ENCODE data around the gene ZSWIM1. TPM values are rescaled to one million over a fixed set of nuclear protein-coding genes. Genes with fewer than 3 reads are reported as not detected.

ZSWIM1 gene
- total and polyA plus RNA-seq, 2 of the 13 experiments (the other 11 are each of a cell fraction or from before 2014, with no cell fraction given): 9.5 to 11.7 TPM

DNA sequence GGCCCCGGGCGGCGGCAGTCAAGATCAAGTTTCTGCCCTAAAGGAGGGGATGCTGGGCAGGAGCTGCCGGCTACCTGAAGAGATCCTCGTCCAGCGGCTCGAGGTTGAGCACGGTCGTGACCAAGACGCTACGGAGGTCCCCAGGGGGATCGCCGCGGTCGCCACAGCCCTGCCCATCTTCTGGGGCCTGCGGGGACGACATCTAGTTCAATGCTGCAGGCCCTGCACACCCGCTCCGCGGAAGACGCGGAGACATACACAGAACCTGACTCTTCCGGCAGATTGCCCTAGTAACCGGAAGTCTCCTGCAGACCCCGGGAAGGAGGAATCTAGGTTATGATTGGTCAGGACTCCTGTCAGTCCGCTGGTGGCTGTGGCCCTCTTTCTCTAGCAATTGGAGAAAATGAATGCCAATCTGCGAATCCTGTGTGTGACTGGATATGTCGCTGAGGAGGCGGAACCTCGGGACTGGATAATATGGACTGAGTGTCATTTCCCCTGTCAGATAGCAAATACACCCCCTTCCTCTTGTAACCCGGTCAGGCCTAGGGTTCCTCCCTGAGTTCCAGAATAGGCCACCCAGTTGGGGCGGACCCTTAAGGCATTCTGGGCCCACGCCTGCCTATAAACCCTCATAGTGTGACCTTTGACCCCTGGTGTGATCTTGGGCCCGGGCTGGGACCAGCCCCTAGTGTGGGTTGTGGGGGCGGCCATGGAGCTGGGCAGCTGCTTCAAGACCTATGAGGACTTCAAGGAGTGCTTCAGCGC lies 23.7 kb upstream of the ZSWIM1 start, which contains the start of the genes ACOT8 and ZSWIM3 (continued):
- TF ChIP-seq, protein P1, sequence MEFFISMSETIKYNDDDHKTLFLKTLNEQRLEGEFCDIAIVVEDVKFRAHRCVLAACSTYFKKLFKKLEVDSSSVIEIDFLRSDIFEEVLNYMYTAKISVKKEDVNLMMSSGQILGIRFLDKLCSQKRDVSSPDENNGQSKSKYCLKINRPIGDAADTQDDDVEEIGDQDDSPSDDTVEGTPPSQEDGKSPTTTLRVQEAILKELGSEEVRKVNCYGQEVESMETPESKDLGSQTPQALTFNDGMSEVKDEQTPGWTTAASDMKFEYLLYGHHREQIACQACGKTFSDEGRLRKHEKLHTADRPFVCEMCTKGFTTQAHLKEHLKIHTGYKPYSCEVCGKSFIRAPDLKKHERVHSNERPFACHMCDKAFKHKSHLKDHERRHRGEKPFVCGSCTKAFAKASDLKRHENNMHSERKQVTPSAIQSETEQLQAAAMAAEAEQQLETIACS (CRISPR knock-in tag; IDR thresholded peaks at IDR 0.05): no peak
- TF ChIP-seq, protein P2, sequence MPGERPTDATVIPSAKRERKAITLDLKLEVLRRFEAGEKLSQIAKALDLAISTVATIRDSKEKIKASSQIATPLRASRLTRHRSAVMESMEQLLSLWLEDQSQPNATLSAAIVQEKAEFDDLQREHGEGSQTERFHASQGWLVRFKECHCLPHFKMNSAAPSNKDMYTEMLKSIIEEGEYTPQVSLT (CRISPR knock-in tag; IDR thresholded peaks at IDR 0.05; ENCODE audit: borderline replicate concordance, low read depth): no peak
- TF ChIP-seq MTA1 (CRISPR knock-in tag; IDR thresholded peaks at IDR 0.05; ENCODE audit: borderline replicate concordance) (no peak), KAT8 (CRISPR knock-in tag; IDR thresholded peaks at IDR 0.05) (peak; percentile 99), MTA3 (CRISPR knock-in tag; IDR thresholded peaks at IDR 0.05) (no peak), ZNF33B (CRISPR knock-in tag; IDR thresholded peaks at IDR 0.05) (peak; percentile 33), KLF9 (CRISPR knock-in tag; IDR thresholded peaks at IDR 0.05; ENCODE audit: low read depth) (no peak; the same call in 1 of the 2 replicates), BRD4 (CRISPR knock-in tag; IDR thresholded peaks at IDR 0.05) (no peak; the same call in 1 of the 2 replicates), ZC3H13 (CRISPR knock-in tag; IDR thresholded peaks at IDR 0.05) (no peak), ZNF207 (IDR thresholded peaks at IDR 0.05; ENCODE audit: borderline replicate concordance) (no peak), SPEN (CRISPR knock-in tag; IDR thresholded peaks at IDR 0.05; ENCODE audit: low read depth) (peak; percentile 92), RFX1 (IDR thresholded peaks at IDR 0.05) (peak; percentile 26; the same call in 1 of the 2 replicates), REPIN1 (CRISPR knock-in tag; IDR thresholded peaks at IDR 0.05; ENCODE audit: borderline replicate concordance, low read depth) (peak; percentile 81), RFX5 (IDR thresholded peaks at IDR 0.05; ENCODE audit: low read depth, low read length) (no peak), ZNF350 (CRISPR knock-in tag; IDR thresholded peaks at IDR 0.05; ENCODE audit: borderline replicate concordance, low read depth) (peak; percentile 92)
- TF ChIP-seq, protein P3, sequence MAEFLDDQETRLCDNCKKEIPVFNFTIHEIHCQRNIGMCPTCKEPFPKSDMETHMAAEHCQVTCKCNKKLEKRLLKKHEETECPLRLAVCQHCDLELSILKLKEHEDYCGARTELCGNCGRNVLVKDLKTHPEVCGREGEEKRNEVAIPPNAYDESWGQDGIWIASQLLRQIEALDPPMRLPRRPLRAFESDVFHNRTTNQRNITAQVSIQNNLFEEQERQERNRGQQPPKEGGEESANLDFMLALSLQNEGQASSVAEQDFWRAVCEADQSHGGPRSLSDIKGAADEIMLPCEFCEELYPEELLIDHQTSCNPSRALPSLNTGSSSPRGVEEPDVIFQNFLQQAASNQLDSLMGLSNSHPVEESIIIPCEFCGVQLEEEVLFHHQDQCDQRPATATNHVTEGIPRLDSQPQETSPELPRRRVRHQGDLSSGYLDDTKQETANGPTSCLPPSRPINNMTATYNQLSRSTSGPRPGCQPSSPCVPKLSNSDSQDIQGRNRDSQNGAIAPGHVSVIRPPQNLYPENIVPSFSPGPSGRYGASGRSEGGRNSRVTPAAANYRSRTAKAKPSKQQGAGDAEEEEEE (CRISPR knock-in tag; IDR thresholded peaks at IDR 0.05; ENCODE audit: borderline replicate concordance): no peak; the same call in 1 of the 2 replicates
- TF ChIP-seq, protein P4, sequence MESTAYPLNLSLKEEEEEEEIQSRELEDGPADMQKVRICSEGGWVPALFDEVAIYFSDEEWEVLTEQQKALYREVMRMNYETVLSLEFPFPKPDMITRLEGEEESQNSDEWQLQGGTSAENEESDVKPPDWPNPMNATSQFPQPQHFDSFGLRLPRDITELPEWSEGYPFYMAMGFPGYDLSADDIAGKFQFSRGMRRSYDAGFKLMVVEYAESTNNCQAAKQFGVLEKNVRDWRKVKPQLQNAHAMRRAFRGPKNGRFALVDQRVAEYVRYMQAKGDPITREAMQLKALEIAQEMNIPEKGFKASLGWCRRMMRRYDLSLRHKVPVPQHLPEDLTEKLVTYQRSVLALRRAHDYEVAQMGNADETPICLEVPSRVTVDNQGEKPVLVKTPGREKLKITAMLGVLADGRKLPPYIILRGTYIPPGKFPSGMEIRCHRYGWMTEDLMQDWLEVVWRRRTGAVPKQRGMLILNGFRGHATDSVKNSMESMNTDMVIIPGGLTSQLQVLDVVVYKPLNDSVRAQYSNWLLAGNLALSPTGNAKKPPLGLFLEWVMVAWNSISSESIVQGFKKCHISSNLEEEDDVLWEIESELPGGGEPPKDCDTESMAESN (CRISPR knock-in tag; conservative IDR thresholded peaks at IDR 0.05): peak; percentile 27; the same call in 1 of the 2 replicates
